ENCODE results near the gene CDC25B.

Gene CDC25B

GRCh38 chr20:3797226-3797545 lies 1.1 kb downstream of the CDC25B start:
- Histone ChIP-seq H3K36me3 (peaks cover 20 to 41% (median 28%) of the 10 kb centered on the region in 3 donors), H3K4me3 (peak overlapping the region; percentile 66 to 69), H3K4me1 (peaks cover 0 to 38% (median 27%) of the 10 kb centered on the region in 4 donors), H3K27me3 (no peaks in the 10 kb centered on the region), H3K9me3 (no peaks in the 10 kb centered on the region), H3K27ac (peak overlapping the region; percentile 93 to 97)
- TF ChIP-seq, protein P1, sequence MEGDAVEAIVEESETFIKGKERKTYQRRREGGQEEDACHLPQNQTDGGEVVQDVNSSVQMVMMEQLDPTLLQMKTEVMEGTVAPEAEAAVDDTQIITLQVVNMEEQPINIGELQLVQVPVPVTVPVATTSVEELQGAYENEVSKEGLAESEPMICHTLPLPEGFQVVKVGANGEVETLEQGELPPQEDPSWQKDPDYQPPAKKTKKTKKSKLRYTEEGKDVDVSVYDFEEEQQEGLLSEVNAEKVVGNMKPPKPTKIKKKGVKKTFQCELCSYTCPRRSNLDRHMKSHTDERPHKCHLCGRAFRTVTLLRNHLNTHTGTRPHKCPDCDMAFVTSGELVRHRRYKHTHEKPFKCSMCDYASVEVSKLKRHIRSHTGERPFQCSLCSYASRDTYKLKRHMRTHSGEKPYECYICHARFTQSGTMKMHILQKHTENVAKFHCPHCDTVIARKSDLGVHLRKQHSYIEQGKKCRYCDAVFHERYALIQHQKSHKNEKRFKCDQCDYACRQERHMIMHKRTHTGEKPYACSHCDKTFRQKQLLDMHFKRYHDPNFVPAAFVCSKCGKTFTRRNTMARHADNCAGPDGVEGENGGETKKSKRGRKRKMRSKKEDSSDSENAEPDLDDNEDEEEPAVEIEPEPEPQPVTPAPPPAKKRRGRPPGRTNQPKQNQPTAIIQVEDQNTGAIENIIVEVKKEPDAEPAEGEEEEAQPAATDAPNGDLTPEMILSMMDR (IDR thresholded peaks at IDR 0.05): no peak
- intact Hi-C loops (cut with DNase I; ENCODE audit: low total_unique reads): no loop called here
- no peak for DNase-seq

DNA sequence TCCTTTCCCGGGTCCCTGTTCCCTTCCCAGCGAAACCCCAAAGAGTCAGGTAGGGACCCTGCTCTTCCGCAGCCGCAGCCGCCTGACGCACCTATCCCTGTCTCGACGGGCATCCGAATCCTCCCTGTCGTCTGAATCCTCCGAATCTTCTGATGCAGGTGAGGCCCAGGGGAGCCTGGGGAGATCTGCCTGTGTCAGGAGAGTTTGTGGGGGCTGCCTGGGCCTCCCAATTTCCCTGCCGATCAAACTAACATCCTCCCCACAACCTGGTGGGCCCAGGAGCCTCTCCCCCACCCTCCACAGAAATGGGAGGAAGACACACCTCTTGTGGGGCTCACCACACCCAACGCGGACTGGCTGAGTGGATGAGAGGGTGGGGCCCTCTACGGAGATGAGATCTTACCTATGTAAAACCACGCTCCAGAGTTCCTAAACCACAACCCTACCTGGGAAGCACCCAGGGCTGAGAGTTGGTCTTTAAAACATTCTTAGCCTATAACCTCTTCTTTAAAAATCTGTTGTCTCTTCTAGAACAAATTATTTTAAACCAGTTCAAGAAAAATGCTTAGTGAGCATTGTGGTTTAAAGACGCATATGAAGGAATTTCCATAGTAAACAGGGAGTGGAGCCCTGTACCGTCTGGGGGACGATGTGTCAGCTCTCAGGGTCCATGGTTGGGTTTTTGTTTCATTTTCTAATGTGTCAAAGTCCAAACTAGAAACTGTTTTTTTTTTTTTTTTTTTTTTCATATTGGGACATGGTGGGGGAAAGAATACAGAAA lies 1.7 kb downstream of the CDC25B start:
- Histone ChIP-seq H3K4me3 (peak overlapping the region; percentile 66 to 69), H3K9me3 (no peaks in the 10 kb centered on the region), H3K27ac (peak overlapping the region; percentile 12 to 97), H3K27me3 (no peaks in the 10 kb centered on the region), H3K4me1 (peaks cover 0 to 38% (median 27%) of the 10 kb centered on the region in 4 donors), H3K36me3 (peaks cover 26 to 47% (median 34%) of the 10 kb centered on the region in 3 donors)
- TF ChIP-seq, protein P1 (IDR thresholded peaks at IDR 0.05): no peak
- DNase-seq: no peak
- intact Hi-C loops (cut with DNase I; ENCODE audit: low total_unique reads): no loop called here

DNA sequence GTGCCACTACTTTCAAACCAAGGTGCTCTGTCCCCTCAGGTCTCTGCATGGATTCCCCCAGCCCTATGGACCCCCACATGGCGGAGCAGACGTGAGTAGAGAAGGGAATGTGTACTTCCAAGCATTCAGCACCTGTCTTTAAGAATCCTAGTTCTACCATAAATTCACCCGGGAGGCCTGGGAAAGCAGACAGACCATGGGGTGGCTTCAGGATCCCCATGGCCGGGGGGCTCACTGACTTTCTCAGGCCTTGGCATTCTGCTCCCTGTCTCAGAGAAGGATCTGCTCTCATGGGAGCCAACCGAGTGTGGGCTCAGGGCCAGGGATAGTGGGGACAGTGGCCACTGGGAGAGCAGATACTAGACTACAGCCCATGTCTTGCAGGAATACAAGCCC lies 2.3 kb downstream of the CDC25B start:
- Histone ChIP-seq H3K9me3 (no peaks in the 10 kb centered on the region), H3K4me1 (peaks cover 0 to 38% (median 27%) of the 10 kb centered on the region in 4 donors), H3K27me3 (no peaks in the 10 kb centered on the region), H3K27ac (peak overlapping the region in 1 of 2 donors; percentile 97), H3K4me3 (no peak overlapping the region), H3K36me3 (peaks cover 32 to 53% (median 40%) of the 10 kb centered on the region in 3 donors)
- no peak for DNase-seq
- TF ChIP-seq, protein P1 (IDR thresholded peaks at IDR 0.05): no peak
- intact Hi-C loops (cut with DNase I; ENCODE audit: low total_unique reads): no loop called here

DNA sequence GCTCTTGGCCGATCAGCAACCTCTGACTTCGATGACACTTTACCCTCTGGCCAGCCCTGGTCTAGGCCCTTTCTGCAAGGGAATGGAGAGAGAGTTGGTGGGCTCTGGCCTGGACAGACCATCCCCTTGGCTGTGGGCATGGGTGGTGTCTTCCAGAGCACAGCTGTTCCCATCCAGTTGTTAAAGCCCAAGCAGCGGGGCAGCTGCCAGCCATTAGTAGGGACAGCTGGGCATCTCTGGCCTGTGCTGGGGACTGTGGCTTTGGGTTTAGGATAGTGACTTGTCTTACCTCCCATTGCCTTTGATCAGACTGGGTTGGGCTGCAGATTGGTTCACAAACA lies 2.8 kb downstream of the CDC25B start:
- Histone ChIP-seq H3K4me3 (no peak overlapping the region), H3K4me1 (peaks cover 0 to 38% (median 27%) of the 10 kb centered on the region in 4 donors), H3K9me3 (no peaks in the 10 kb centered on the region), H3K27me3 (no peaks in the 10 kb centered on the region), H3K36me3 (peaks cover 37 to 58% (median 45%) of the 10 kb centered on the region in 3 donors), H3K27ac (peak overlapping the region in 1 of 2 donors; percentile 97)
- TF ChIP-seq, protein P1 (IDR thresholded peaks at IDR 0.05): no peak
- intact Hi-C loops (cut with DNase I; ENCODE audit: low total_unique reads): no loop called here
- no peak for DNase-seq

DNA sequence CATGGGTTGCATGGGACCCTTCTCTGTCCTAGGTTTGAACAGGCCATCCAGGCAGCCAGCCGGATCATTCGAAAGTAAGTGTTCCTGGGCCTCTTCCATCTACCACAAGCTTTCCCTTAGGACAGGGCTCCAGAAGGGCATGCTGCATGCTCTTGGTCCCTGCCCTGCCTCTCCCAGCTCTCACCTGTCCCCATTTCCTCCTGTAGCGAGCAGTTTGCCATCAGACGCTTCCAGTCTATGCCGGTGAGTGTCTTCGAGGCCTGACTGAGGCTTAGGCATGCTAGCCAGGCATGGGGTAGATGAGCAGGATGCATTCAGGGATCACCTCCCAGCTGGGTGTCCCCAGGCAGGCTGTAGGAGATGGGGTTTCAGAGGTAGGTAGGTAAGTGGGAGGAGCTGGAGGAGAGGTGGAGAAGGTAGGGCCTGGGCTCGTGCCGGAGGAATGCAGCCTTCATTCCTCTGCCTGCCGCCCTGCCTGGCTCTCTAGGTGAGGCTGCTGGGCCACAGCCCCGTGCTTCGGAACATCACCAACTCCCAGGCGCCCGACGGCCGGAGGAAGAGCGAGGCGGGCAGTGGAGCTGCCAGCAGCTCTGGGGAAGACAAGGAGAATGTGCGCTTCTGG lies 4.3 kb downstream of the CDC25B start:
- H3K4me1 ChIP-seq: peaks cover 0 to 32% (median 21%) of the 10 kb centered on the region in 4 donors
- DNase-seq: no peak
- no peaks in the 10 kb centered on the region for H3K27me3 ChIP-seq
- H3K36me3 ChIP-seq: peaks cover 50 to 73% (median 60%) of the 10 kb centered on the region in 3 donors
- H3K27ac ChIP-seq: no peak overlapping the region
- no peak overlapping the region for H3K4me3 ChIP-seq
- TF ChIP-seq, protein P1 (IDR thresholded peaks at IDR 0.05): no peak
- intact Hi-C loops (cut with DNase I; ENCODE audit: low total_unique reads): no loop called here
- H3K9me3 ChIP-seq: no peaks in the 10 kb centered on the region

Data from tibial artery (tissue), 4 donors.